ENCODE measurements around the gene WWOX.

GRCh38 chr16:78987666-78988065 lies 888.2 kb downstream of the WWOX start:
- TF ChIP-seq POLR2A (IDR thresholded peaks at IDR 0.05; ENCODE audit: low read depth, low read length) = no peak
- TF ChIP-seq, protein P1, sequence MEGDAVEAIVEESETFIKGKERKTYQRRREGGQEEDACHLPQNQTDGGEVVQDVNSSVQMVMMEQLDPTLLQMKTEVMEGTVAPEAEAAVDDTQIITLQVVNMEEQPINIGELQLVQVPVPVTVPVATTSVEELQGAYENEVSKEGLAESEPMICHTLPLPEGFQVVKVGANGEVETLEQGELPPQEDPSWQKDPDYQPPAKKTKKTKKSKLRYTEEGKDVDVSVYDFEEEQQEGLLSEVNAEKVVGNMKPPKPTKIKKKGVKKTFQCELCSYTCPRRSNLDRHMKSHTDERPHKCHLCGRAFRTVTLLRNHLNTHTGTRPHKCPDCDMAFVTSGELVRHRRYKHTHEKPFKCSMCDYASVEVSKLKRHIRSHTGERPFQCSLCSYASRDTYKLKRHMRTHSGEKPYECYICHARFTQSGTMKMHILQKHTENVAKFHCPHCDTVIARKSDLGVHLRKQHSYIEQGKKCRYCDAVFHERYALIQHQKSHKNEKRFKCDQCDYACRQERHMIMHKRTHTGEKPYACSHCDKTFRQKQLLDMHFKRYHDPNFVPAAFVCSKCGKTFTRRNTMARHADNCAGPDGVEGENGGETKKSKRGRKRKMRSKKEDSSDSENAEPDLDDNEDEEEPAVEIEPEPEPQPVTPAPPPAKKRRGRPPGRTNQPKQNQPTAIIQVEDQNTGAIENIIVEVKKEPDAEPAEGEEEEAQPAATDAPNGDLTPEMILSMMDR (IDR thresholded peaks at IDR 0.05; ENCODE audit: extremely low read depth in 1 of 2, insufficient read depth in 1 of 2, low read depth in 1 of 2, low read length in 2 of 2) = no peak
